OCI-M2 (cell line): Measurements from ENCODE around the gene TP53TG5.

Source experiments
- DNase-seq: peaks from one replicate; lab custom pipeline; 2025; ENCODE audit not compliant: unreplicated experiment; lab: John Stamatoyannopoulos, UW

TP53TG5 gene

DNA sequence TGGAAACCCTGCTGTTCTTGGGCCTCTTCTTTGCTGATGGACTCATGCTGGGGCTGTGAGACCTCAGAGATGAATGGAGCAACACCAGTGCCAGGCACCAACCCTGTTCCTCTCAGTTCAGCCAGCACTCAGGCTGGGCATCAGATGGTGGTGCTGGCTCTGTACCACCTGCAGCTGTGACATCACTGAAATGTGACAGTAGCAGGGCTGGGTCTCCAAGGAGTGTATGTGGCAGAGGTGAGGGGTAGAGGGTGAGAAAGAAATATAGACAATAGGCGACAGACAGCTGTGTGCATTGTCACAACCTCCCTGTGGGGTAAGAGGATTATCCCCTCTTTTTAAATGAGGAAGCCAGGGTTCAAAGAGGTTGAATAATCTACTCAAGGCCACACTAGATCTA lies at the start of gene TP53TG5:
Gene TP53TG5, minus strand, starts transcription at position 135 of the 400 bp plus-strand sequence. Its CDS starts 89 bp downstream, at position 46.
- no peak for DNase-seq

DNA sequence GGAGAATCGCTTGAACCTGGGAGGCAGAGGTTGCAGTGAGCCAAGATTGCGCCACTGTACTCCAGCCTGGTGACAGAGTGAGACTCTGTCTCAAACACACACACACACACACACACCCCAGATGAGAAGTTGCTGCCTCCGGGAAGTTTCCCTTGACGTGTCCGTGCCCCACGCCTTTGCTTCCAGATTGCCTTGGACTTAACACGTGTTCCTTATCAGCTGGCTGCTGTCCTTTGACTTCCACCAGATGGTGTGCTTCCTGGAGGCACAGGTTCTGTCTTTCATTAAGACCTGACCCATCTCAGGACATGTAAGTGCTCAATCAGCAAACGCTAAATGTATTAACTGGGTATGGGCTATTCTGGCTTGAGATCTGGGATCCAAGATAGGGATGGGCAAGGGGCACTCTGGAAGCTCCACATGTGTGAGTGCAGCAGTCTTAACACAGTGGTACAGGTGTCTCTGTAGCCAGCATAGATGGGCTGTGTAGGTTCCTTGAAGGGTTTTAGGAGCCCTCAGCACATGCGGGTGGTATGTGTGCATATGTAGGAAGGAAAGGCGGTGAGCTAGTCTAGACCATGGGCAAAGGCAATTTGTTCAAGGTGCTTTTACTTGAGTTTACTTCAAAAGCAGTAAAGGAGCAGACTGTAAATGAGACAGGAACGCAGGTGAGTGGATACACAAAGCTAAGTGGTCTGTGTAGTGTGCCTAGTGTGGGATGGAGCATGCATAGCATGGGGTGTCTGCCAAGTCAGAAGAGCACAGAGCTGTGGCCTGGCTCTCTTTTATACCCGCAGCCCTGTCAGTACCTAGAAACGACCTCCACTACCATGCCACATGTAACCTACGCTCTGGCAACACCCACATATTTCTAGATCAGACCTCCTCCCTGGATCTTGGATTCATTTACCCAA lies 49.4 kb upstream of the TP53TG5 start:
- no peak for DNase-seq

- no peak for DNase-seq
Observed at GRCh38 chr20:45426320-45427016, 48.3 kb upstream of the TP53TG5 start.

- no peak for DNase-seq
Observed at GRCh38 chr20:45425561-45425960, 47.4 kb upstream of the TP53TG5 start.

GRCh38 chr20:45423700-45424099 lies 45.6 kb upstream of the TP53TG5 start:
- no peak for DNase-seq

- DNase-seq, result no peak
Observed at GRCh38 chr20:45420125-45420524, 42.0 kb upstream of the TP53TG5 start.

GRCh38 chr20:45419188-45420091 lies 41.3 kb upstream of the TP53TG5 start:
- DNase-seq, result no peak

- no peak for DNase-seq
Observed at GRCh38 chr20:45416917-45417316, 38.8 kb upstream of the TP53TG5 start.

- peak; percentile 49 for DNase-seq
Observed at GRCh38 chr20:45415822-45416637, 37.9 kb upstream of the TP53TG5 start, which contains the start of gene PIGT. Gene PIGT, plus strand, starts transcription at chr20:45416141. Its CDS starts 16 bp downstream, at chr20:45416157.

- DNase-seq, result no peak
Observed at GRCh38 chr20:45413479-45413878, 35.4 kb upstream of the TP53TG5 start.

GRCh38 chr20:45412653-45413052 lies 34.5 kb upstream of the TP53TG5 start:
- DNase-seq, result no peak

- no peak for DNase-seq
Observed at GRCh38 chr20:45410887-45411286, 32.8 kb upstream of the TP53TG5 start.

- no peak for DNase-seq
Observed at GRCh38 chr20:45409521-45410272, 31.6 kb upstream of the TP53TG5 start.

DNA sequence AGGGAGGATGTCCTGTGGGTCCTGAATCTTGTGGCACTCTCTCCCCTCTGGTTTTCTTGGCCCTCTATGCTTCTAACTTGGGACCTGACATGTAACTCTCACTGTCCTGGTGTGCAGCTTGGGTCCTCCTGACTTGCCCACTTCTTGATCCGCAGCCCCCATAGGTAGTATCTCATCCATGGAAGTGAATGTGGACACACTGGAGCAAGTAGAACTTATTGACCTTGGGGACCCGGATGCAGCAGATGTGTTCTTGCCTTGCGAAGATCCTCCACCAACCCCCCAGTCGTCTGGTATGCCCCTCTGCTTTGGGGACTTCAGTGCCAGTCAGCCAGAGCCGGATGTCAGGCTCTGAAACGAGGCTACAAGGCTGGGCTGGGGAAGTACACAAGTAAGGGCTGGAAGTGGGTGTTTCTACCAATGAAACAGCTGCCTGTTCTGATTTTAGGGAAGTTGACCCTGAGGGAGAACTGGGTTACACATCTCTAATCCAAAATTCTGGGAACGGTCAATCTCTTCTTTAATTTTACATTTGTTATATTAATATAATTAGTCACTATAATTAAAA lies 30.6 kb upstream of the TP53TG5 start:
- DNase-seq, result no peak

GRCh38 chr20:45407783-45408645 lies 29.9 kb upstream of the TP53TG5 start, which contains the start of gene DBNDD2:
Gene DBNDD2, plus strand, starts transcription at chr20:45408289. Its CDS starts 179 bp downstream, at chr20:45408468.
- DNase-seq, result no peak

DNA sequence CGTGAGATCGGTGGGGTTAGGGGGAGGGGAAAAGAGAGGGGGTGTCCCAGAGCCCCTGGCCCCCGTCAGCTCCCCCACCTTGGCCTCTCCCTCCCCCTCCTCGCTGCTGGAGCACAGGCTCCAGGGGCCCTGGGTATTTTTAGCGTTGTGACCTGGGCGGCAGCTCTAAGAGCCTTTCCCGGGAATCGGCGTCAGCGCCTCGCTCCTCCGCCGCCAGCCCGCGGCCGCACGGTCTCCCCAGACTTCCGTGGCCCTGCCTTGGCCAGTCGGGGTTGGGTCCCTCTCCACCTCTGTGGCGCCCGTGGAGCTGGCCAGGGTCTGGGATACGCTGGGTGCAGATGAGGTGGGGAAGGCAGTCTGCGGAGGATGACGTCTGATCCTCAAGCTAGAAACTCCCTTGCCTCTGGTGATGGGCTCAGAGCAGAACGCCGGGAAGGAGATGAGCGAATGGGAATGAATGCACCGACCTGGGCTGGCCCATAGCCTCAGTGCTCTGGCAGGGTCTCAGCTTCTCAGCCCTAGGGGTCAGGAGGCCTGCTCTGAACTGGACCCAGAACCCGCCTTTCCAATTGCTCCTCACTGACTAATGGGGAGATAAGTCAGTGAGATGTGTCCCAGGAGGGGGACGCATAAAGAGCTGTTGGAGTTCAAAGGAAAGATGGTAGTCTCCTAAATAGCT lies 29.1 kb upstream of the TP53TG5 start:
- DNase-seq, result no peak

GRCh38 chr20:45406260-45407066 lies 28.3 kb upstream of the TP53TG5 start:
- no peak for DNase-seq
